ENCODE measurements around the gene DDX24. TPM values are rescaled to one million over a fixed set of nuclear protein-coding genes. Genes with fewer than 3 reads are reported as not detected.

The DDX24 gene
- total and polyA plus RNA-seq, 11 donors: 113 to 268 (median 204) TPM

DNA sequence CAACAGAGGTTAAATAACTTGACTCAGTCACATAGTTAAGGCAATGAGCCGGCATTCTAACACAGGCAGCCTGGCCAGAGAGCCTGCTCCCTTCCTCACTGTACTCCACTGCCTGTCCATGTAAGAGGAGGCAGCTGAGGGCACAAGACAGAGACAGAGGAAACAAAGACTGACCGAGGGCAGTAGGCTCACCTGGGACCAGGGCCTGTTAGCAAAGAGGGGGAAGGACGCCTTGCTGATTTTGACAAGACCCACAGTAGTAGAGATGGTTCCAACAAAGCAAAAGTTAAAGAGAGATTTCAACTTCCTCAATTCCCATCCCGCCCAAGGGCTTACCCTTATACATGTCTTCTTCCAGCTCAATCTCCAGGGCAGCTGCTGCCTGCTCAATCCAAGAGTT, 28.3 kb downstream of the DDX24 start:
- Histone ChIP-seq H3K9me3 (no peaks in the 10 kb centered on the region), H3K27me3 (no peaks in the 10 kb centered on the region), H3K36me3 (peaks cover 0 to 100% (median 97%) of the 10 kb centered on the region in 9 donors), H3K27ac (peak overlapping the region in 1 of 12 donors; percentile 36), H3K4me1 (peaks cover 0 to 45% (median 25%) of the 10 kb centered on the region in 12 donors), H3K4me3 (no peak overlapping the region)
- TF ChIP-seq POLR2A (IDR thresholded peaks at IDR 0.05): no peak
- TF ChIP-seq, protein P1, sequence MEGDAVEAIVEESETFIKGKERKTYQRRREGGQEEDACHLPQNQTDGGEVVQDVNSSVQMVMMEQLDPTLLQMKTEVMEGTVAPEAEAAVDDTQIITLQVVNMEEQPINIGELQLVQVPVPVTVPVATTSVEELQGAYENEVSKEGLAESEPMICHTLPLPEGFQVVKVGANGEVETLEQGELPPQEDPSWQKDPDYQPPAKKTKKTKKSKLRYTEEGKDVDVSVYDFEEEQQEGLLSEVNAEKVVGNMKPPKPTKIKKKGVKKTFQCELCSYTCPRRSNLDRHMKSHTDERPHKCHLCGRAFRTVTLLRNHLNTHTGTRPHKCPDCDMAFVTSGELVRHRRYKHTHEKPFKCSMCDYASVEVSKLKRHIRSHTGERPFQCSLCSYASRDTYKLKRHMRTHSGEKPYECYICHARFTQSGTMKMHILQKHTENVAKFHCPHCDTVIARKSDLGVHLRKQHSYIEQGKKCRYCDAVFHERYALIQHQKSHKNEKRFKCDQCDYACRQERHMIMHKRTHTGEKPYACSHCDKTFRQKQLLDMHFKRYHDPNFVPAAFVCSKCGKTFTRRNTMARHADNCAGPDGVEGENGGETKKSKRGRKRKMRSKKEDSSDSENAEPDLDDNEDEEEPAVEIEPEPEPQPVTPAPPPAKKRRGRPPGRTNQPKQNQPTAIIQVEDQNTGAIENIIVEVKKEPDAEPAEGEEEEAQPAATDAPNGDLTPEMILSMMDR (IDR thresholded peaks at IDR 0.05): no peak
- 81 to 87% (median 85%) methylated on average over 4 of the region's 4 CpGs for WGBS, 4 donors
- intact Hi-C loops (cut with DNase I): loop anchor here in 4 of 10 donors (5.0 kb wide), 1 partner anchor 85 kb away; no protein-coding TSS in a partner anchor
- DNase-seq: peak in 1 of 5 donors; percentile 1
- no peak for ATAC-seq

DNA sequence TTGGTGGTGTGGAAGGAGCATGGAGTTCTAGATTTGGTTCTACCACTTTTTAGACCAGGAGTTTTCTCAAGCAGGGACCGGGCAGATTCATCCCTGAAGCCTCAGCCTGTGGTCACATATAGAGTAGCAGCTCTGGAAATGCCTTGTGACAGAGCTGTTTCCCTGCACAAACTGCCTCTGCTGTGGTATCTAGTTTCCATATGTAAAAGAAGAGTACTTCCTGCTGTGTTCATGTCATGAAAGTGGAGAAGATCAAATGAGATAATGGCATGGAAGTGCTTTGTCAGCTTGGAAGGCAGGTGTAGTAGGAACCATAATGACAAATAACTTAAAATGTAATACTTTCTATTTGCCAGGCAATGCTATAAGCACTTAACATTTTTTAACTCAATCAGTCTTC, 28.8 kb downstream of the DDX24 start:
- Histone ChIP-seq H3K4me3 (no peak overlapping the region), H3K27me3 (no peaks in the 10 kb centered on the region), H3K27ac (peak overlapping the region in 1 of 12 donors; percentile 36), H3K4me1 (peaks cover 0 to 41% (median 21%) of the 10 kb centered on the region in 12 donors), H3K9me3 (no peaks in the 10 kb centered on the region), H3K36me3 (peaks cover 0 to 100% (median 97%) of the 10 kb centered on the region in 9 donors)
- 71 to 91% (median 84%) methylated on average over 1 of the region's 1 CpG for WGBS, 4 donors
- DNase-seq: no peak
- intact Hi-C loops (cut with DNase I): loop anchor here in 4 of 10 donors (5.0 kb wide), 1 partner anchor 85 kb away; no protein-coding TSS in a partner anchor
- ATAC-seq: no peak
- no peak for TF ChIP-seq POLR2A (IDR thresholded peaks at IDR 0.05)
- TF ChIP-seq, protein P1 (IDR thresholded peaks at IDR 0.05): no peak

DNA sequence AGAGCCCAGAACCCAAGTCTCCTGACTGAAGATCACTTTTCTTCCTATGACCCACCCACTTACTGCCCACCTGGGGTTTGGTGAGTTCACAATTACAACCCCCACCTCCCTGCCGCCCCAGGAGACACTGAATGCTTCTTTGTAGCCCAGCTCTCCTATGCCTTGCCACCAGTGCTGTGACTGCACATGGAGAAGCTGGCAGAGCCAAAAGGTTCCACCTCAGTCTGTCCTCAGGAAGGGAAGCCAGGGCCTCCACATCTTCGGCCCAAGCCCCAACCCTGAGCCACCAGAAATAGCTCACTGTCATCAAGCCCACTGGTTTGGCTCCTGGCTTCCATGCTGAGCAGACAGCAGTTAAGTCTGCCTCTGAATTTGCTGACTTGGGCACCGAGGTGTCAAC, 29.2 kb downstream of the DDX24 start:
- Histone ChIP-seq H3K9me3 (no peaks in the 10 kb centered on the region), H3K36me3 (peaks cover 0 to 100% (median 97%) of the 10 kb centered on the region in 9 donors), H3K4me3 (no peak overlapping the region), H3K4me1 (peaks cover 0 to 37% (median 18%) of the 10 kb centered on the region in 12 donors), H3K27ac (peak overlapping the region in 6 of 12 donors; percentile 10 to 45 (median 38)), H3K27me3 (no peaks in the 10 kb centered on the region)
- intact Hi-C loops (cut with DNase I): loop anchor here in 4 of 10 donors (5.0 kb wide), 1 partner anchor 86 kb away; no protein-coding TSS in a partner anchor
- TF ChIP-seq POLR2A (IDR thresholded peaks at IDR 0.05): no peak
- TF ChIP-seq, protein P1 (IDR thresholded peaks at IDR 0.05): no peak
- 48 to 70% (median 64%) methylated on average over 3 of the region's 3 CpGs for WGBS, 4 donors
- ATAC-seq: peak in 3 of 4 donors; percentile 47 to 70 (median 49)
- peak in 1 of 5 donors; percentile 9 for DNase-seq

DNA sequence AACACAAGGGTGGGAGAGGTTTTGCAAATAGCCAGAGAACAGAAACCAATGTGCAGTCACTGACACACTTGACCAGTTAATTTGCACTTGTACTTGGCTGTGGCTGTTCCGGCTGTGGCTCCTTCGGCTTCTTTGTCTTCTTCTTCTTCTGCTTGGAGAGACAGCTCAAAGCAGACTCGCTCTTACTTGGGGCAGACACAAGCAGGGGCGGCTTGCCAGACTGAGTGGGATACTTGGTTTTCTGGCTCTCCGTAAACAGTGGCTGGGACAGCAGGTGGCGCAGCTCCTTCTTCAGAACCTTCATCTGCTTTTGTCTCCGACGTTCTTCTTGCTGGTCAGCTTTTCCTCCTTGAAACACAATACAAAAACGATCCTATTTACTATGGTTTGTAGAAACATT, 29.9 kb downstream of the DDX24 start:
- Histone ChIP-seq H3K4me1 (peaks cover 0 to 37% (median 17%) of the 10 kb centered on the region in 12 donors), H3K27ac (peak overlapping the region in 5 of 12 donors; percentile 10 to 57 (median 41)), H3K4me3 (no peak overlapping the region), H3K9me3 (no peaks in the 10 kb centered on the region), H3K27me3 (no peaks in the 10 kb centered on the region), H3K36me3 (peaks cover 0 to 100% (median 97%) of the 10 kb centered on the region in 9 donors)
- 41 to 48% (median 47%) methylated on average over 9 of the region's 9 CpGs for WGBS, 4 donors
- DNase-seq (peak in 3 of 5 donors; percentile 49 to 67 (median 52)), ATAC-seq (peak in 2 of 4 donors; percentile 24 to 41)
- intact Hi-C loops (cut with DNase I): loop anchor here in 4 of 10 donors (5.0 kb wide), 1 partner anchor 86 kb away; no protein-coding TSS in a partner anchor
- TF ChIP-seq, protein P1 (IDR thresholded peaks at IDR 0.05): peak in 9 of 12 donors; percentile 9 to 55 (median 39)
- no peak for TF ChIP-seq POLR2A (IDR thresholded peaks at IDR 0.05)

All from heart left ventricle (tissue), 16 donors.